Activated T-cell treated with anti-CD3 and anti-CD28 coated beads, Interleukin-2, amount 50 U/mL, for 4 hours (primary cell): ENCODE measurements around the gene HSPBP1. TPM values are rescaled to one million over a fixed set of nuclear protein-coding genes. Genes with fewer than 3 reads are reported as not detected.

Experiments
- ATAC-seq, 2 donors: fragments of 200-7000 bp; cut with Tn5 transposase; one replicate each; pipeline ENCODE4 v1.10.0; 2021
- DNase-seq: peaks from one replicate; pipeline ENCODE4 v3.0.0-alpha.2; 2020
- H3K27me3 Mint-ChIP-seq: one replicate; pipeline ENCODE4 v1.8.0; 2021; ENCODE audit warnings: low read depth, mixed read lengths
- H3K36me3 Mint-ChIP-seq: one replicate; pipeline ENCODE4 v1.8.0; 2022; ENCODE audit warnings: mixed read lengths; ENCODE audit not compliant: insufficient read depth
- H3K4me1 Mint-ChIP-seq: one replicate; pipeline ENCODE4 v1.8.0; 2021; ENCODE audit warnings: low read depth, mixed read lengths
- H3K4me3 Mint-ChIP-seq: one replicate; pipeline ENCODE4 v1.8.0; 2021; ENCODE audit warnings: mild to moderate bottlenecking, moderate library complexity, mixed read lengths
- H3K9me3 Mint-ChIP-seq: one replicate; pipeline ENCODE4 v1.8.0; 2021; ENCODE audit warnings: mixed read lengths
- total RNA-seq, 3 donors: library from RNA; stranded (reverse); gene quantifications; one replicate each; pipeline ENCODE4 v1.2.1, GENCODE V29; 2021

Gene HSPBP1
- total RNA-seq, 3 donors from 2014 or later: 113 to 139 (median 121) TPM

DNA sequence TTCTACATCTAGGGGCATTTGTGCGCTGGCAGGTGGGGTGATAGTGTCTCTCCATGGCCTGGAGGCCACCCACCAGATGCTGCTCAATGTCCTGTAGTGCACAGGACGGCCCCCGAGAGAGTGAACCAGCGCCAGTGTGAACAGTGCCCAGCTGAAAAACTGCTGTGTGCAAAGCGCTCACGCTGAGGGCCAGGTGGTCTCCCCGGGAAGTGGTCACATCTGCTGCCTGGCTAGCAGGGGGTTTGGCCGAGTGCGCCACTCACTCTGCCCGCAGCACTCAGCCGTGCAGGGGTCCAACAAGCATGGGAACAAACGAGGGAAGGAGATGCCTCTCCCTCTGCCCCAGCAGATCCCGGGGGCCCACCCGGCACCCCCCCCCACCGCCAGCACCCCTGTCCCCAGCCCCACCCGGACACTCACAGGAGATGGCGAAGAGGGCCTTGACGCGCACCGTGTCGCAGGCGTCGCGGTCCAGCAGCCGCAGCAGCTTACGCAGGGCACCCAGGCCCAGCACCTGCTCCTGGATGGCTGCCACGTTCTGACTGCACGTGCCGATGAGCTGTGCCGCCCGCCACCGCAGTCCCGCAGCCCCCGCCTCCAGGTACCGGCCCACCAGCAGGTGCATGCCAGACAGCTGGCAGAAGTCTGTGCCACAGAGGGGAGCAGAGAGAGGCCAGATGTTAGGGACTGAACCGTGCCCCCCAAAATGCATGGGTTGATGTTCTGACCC is 5.8 kb downstream of the HSPBP1 start:
- Mint-ChIP-seq H3K27me3 (no peaks in the 10 kb centered on the region), H3K36me3 (peaks cover 40% of the 10 kb centered on the region), H3K9me3 (no peaks in the 10 kb centered on the region), H3K4me1 (peaks cover 13% of the 10 kb centered on the region), H3K4me3 (no peak overlapping the region)
- ATAC-seq: no peak
- no peak for DNase-seq

DNA sequence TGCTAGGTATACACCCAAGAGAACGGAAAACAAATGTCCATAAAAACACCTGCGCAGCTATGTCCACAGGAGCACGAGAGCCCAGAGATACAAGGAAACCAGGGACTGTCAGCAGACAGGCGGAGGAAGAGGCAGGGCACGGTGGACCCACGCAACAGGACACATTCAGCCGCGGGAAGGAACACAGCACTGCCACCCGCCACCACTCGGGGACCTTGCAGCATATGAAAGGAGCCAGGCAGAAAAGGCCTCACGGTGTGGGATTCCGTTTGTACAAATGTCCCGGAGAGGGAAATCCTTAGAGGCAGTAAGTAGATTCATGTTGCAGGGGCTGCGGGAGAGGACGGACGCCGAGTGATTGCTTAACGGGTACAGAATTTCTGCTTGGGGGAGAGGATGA is 7.8 kb downstream of the HSPBP1 start:
- Mint-ChIP-seq H3K4me3 (no peak overlapping the region), H3K27me3 (no peaks in the 10 kb centered on the region), H3K4me1 (peaks cover 8% of the 10 kb centered on the region), H3K36me3 (peaks cover 39% of the 10 kb centered on the region), H3K9me3 (no peaks in the 10 kb centered on the region)
- no peak for ATAC-seq
- DNase-seq: no peak

- H3K9me3 Mint-ChIP-seq: peaks cover 7% of the 10 kb centered on the region
- no peak for ATAC-seq
- H3K36me3 Mint-ChIP-seq: peaks cover 35% of the 10 kb centered on the region
These were observed 9.6 kb downstream of the HSPBP1 start for GRCh38 chr19:55270172-55270942.

GRCh38 chr19:55269299-55269698 is 10.6 kb downstream of the HSPBP1 start:
- Mint-ChIP-seq H3K36me3 (peaks cover 29% of the 10 kb centered on the region), H3K9me3 (peaks cover 7% of the 10 kb centered on the region), H3K4me1 (peaks cover 5% of the 10 kb centered on the region), H3K4me3 (no peak overlapping the region), H3K27me3 (no peaks in the 10 kb centered on the region)
- no peak for DNase-seq
- no peak for ATAC-seq

More at GRCh38 chr19:55270172-55270942, 9.6 kb downstream of the HSPBP1 start:
- no peaks in the 10 kb centered on the region for H3K27me3 Mint-ChIP-seq
- H3K4me1 Mint-ChIP-seq: peaks cover 5% of the 10 kb centered on the region
- DNase-seq: no peak
- H3K4me3 Mint-ChIP-seq: no peak overlapping the region

DNA sequence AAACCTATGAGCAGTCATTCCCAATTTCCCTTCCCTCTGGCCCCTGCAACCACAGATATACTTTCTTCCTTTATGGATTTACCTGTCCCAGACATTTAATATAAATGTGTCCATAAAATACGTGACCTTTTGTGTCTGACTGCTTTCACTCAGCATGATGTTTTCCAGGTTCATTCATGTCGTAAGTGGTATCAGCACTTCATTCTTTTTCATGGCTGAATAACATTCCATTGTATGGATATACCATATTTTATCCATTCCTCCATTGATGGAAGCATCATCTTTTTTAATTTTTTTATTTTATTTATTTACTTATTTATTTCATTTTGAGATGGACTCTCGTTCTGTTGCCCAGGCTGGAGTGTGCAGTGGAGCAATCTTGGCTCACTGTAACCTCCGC is 13.1 kb downstream of the HSPBP1 start:
- no peak for DNase-seq
- Mint-ChIP-seq H3K27me3 (no peaks in the 10 kb centered on the region), H3K4me3 (no peak overlapping the region), H3K36me3 (peaks cover 22% of the 10 kb centered on the region), H3K4me1 (peaks cover 5% of the 10 kb centered on the region), H3K9me3 (peaks cover 7% of the 10 kb centered on the region)
- ATAC-seq: no peak

DNA sequence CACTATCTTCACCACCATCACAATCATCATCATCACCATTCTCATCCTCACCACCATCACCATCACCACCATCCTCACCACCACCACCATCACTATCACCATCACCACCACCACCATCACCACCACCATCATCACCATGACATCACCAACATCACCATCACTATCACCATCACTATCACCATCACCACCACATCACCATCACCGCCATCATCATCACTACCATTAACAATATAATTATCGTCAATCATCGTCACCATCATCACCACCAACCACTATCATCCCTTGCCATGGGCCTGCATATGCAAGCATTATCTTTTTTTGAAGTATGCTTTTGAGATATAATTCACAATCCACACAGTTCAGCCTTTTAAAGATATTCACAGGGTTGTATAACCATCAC is 13.5 kb downstream of the HSPBP1 start:
- Mint-ChIP-seq H3K4me1 (peaks cover 5% of the 10 kb centered on the region), H3K36me3 (peaks cover 21% of the 10 kb centered on the region), H3K27me3 (no peaks in the 10 kb centered on the region), H3K9me3 (peaks cover 7% of the 10 kb centered on the region), H3K4me3 (no peak overlapping the region)
- DNase-seq: no peak
- no peak for ATAC-seq

DNA sequence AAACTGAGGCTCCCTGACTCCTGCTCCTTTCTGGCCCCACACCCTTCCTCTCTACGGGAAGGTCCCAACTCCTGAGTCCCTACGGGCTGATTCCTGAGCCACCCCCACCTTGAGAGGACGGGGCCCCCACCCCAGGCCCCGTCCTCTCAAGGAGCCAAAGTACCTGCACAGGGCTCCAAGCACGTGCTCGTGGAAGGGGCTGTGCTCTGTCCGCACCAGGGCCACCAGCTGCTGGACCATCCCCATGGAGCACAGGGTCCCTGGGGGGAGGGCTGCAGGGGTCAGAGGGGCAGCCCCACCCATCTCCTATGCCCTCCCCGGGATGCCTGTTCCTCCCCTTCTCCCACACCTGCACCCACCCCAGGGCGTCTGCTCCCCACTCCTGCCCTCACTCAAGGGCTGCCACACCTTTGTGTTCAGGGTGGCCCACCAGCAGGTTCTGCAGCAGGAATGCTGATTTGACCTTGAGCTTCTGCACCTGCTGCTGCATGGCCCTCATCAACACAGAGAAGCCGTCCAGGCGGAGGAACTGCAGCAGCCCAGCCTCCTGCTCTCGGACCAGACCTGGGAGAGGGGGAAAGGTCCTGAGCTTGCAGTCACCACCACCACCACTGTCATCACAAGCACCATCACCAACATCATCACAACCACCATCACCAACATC is 14.1 kb downstream of the HSPBP1 start:
- Mint-ChIP-seq H3K4me1 (peaks cover 5% of the 10 kb centered on the region), H3K36me3 (peaks cover 20% of the 10 kb centered on the region), H3K9me3 (peaks cover 7% of the 10 kb centered on the region), H3K4me3 (no peak overlapping the region), H3K27me3 (no peaks in the 10 kb centered on the region)
- DNase-seq: no peak
- ATAC-seq: no peak

DNA sequence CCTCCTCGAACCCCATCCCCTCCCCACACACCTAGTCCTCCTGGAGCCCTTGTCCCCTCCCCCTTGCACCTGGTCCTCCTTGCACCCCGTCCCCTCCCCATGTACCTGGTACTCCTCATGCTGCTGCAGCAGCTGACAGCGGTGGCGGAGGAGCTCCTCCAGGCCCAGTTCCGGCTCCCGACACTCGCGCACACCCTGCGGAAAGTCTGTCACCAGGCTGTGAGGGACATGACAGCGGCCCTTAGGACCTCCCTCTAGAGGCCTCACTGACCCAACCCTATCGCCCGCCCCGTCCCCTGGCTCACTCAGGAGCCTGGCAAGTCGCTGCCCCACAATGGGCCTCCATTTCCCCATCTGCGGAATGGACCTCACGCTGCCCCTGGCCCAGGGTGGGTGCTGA is 14.7 kb downstream of the HSPBP1 start:
- no peak for DNase-seq
- ATAC-seq: no peak

DNA sequence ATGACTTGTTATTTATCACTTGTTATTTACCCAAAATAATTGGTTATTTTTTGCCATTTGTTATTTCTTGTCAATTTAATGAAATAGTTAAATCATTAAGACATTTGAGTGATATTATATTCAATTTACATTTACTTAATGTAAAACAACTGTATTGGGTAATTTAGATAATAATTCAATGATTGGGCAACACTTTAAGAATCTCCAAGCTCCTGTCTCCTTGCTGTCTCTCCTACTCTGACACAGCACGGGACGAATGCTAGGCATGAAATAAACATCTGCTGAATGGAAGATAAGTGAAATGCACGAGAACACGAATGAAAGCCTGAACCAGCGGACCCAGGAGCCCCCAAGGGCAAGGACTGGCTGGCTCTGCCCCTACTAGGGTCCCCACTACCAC is 15.4 kb downstream of the HSPBP1 start:
- peaks cover 7% of the 10 kb centered on the region for H3K9me3 Mint-ChIP-seq
- DNase-seq (no peak), ATAC-seq (no peak)
- peaks cover 16% of the 10 kb centered on the region for H3K36me3 Mint-ChIP-seq
- H3K27me3 Mint-ChIP-seq: no peaks in the 10 kb centered on the region
- H3K4me3 Mint-ChIP-seq: no peak overlapping the region
- peaks cover 12% of the 10 kb centered on the region for H3K4me1 Mint-ChIP-seq

More for the DNA sequence above, 14.7 kb downstream of the HSPBP1 start:
- H3K9me3 Mint-ChIP-seq: peaks cover 7% of the 10 kb centered on the region
- H3K36me3 Mint-ChIP-seq: peaks cover 16% of the 10 kb centered on the region
- H3K4me3 Mint-ChIP-seq: no peak overlapping the region
- no peaks in the 10 kb centered on the region for H3K27me3 Mint-ChIP-seq
- H3K4me1 Mint-ChIP-seq: peaks cover 9% of the 10 kb centered on the region

- no peak for DNase-seq
- H3K27me3 Mint-ChIP-seq: no peaks in the 10 kb centered on the region
- peaks cover 16% of the 10 kb centered on the region for H3K4me1 Mint-ChIP-seq
- ATAC-seq: no peak
- peaks cover 7% of the 10 kb centered on the region for H3K9me3 Mint-ChIP-seq
- no peak overlapping the region for H3K4me3 Mint-ChIP-seq
- peaks cover 13% of the 10 kb centered on the region for H3K36me3 Mint-ChIP-seq
These were observed 17.6 kb downstream of the HSPBP1 start for GRCh38 chr19:55262359-55262758.

GRCh38 chr19:55261671-55262126 is 18.2 kb downstream of the HSPBP1 start:
- DNase-seq (no peak), ATAC-seq (no peak)
- Mint-ChIP-seq H3K4me1 (peaks cover 21% of the 10 kb centered on the region), H3K9me3 (peaks cover 5% of the 10 kb centered on the region), H3K4me3 (no peak overlapping the region), H3K27me3 (no peaks in the 10 kb centered on the region), H3K36me3 (peaks cover 14% of the 10 kb centered on the region)

- peaks cover 37% of the 10 kb centered on the region for H3K4me1 Mint-ChIP-seq
- peaks cover 14% of the 10 kb centered on the region for H3K36me3 Mint-ChIP-seq
- DNase-seq (no peak), ATAC-seq (no peak)
- no peaks in the 10 kb centered on the region for H3K27me3 Mint-ChIP-seq
- peak overlapping the region; percentile 81 for H3K4me3 Mint-ChIP-seq
- H3K9me3 Mint-ChIP-seq: no peaks in the 10 kb centered on the region
These were observed 20.2 kb downstream of the HSPBP1 start for GRCh38 chr19:55259540-55260210.

GRCh38 chr19:55258828-55259539 is 20.9 kb downstream of the HSPBP1 start, which contains the start of gene PPP6R1:
TSS of gene PPP6R1 (minus strand) at chr19:55259017. CDS start at chr19:55247103, 11,914 bp downstream.
- Mint-ChIP-seq H3K27me3 (no peaks in the 10 kb centered on the region), H3K4me1 (peaks cover 44% of the 10 kb centered on the region), H3K36me3 (peaks cover 14% of the 10 kb centered on the region), H3K4me3 (peak within 1 kb of the TSS; percentile 97), H3K9me3 (no peaks in the 10 kb centered on the region)
- ATAC-seq (peak; percentile 77 to 79), DNase-seq (peak; percentile 90)
